Karpas-422 (cell line): ENCODE measurements around the gene GUCY1B1. TPM values are rescaled to one million over a fixed set of nuclear protein-coding genes. Genes with fewer than 3 reads are reported as not detected.

ENCODE experiments used
- DNase-seq: peaks from one replicate; pipeline ENCODE4 v3.0.0-alpha.2; 2015
- H2AFZ ChIP-seq: fragments of 200-600 bp; sonication (generic); 2 replicates; pipeline ENCODE4 v1.6.1; 2014; ENCODE audit warnings: antibody characterized with exemption, low read length, mixed read lengths
- H3K27ac ChIP-seq: fragments of 200-600 bp; sonication (generic); 2 replicates; pipeline ENCODE4 v1.5.1; 2014; ENCODE audit warnings: mild to moderate bottlenecking, low read length, moderate library complexity
- H3K27me3 ChIP-seq: fragments of 200-600 bp; sonication (generic); 2 replicates; pipeline ENCODE4 v1.6.1; 2014; ENCODE audit warnings: low read length, mixed read lengths
- H3K36me3 ChIP-seq: fragments of 200-600 bp; sonication (generic); 2 replicates; pipeline ENCODE4 v1.6.1; 2014; ENCODE audit warnings: low read length, mixed read lengths; ENCODE audit not compliant: insufficient read depth
- H3K4me1 ChIP-seq: fragments of 200-600 bp; sonication (generic); 2 replicates; pipeline ENCODE4 v1.6.1; 2014; ENCODE audit warnings: mild to moderate bottlenecking, low read length, mixed read lengths
- H3K4me2 ChIP-seq: fragments of 200-600 bp; sonication (generic); 2 replicates; pipeline ENCODE4 v1.6.1; 2014; ENCODE audit warnings: low read length, low read depth, mild to moderate bottlenecking; ENCODE audit not compliant: poor library complexity, severe bottlenecking
- H3K4me3 ChIP-seq: fragments of 200-600 bp; sonication (generic); 2 replicates; pipeline ENCODE4 v1.5.1; 2014; ENCODE audit warnings: mild to moderate bottlenecking, antibody characterized with exemption, low read length, mixed read lengths
- H3K79me2 ChIP-seq: fragments of 200-600 bp; sonication (generic); 2 replicates; pipeline ENCODE4 v1.6.1; 2014; ENCODE audit warnings: mild to moderate bottlenecking, low read length, mixed read lengths
- H3K9ac ChIP-seq: fragments of 200-600 bp; sonication (generic); 2 replicates; pipeline ENCODE4 v1.6.0; 2014; ENCODE audit warnings: low read length
- H3K9me2 ChIP-seq: fragments of 200-600 bp; sonication (generic), shearing (Covaris generic); replicated peaks from 2 replicates; pipeline ENCODE4 v1.6.0; 2014; ENCODE audit warnings: mild to moderate bottlenecking, low read length, moderate library complexity; ENCODE audit not compliant: insufficient read depth
- H3K9me3 ChIP-seq: fragments of 300-700, 200-600 bp; sonication (generic); 2 replicates; pipeline ENCODE4 v1.6.1; 2014; ENCODE audit warnings: low read length, mixed read lengths
- H4K20me1 ChIP-seq: fragments of 200-600 bp; sonication (generic); 2 replicates; pipeline ENCODE4 v1.6.1; 2014; ENCODE audit warnings: mild to moderate bottlenecking, antibody characterized with exemption, low read length, low read depth; ENCODE audit not compliant: insufficient read depth
- total RNA-seq: library from RNA; depleted of rRNA; stranded (reverse); fragments of >200 nt; shearing (Covaris generic); gene quantifications from 2 replicates; pipeline ENCODE4 v1.2.3, GENCODE V29; 2014; ENCODE audit warnings: low replicate concordance

The GUCY1B1 gene
- total RNA-seq, 1 experiment from 2014 or later, result 3.2 TPM

GRCh38 chr4:155749041-155749440 lies 9.8 kb upstream of the GUCY1B1 start:
- peaks cover 64% of the 10 kb centered on the region for H3K4me1 ChIP-seq
- no peak for DNase-seq
- H3K4me3 ChIP-seq, result no peak overlapping the region
- H3K4me2 ChIP-seq, result no peak overlapping the region
- no peaks in the 10 kb centered on the region for H3K27me3 ChIP-seq
- peaks cover 3% of the 10 kb centered on the region; the same call in 1 of the 2 replicates for H3K9me3 ChIP-seq
- peak overlapping the region; percentile 14 for H2AFZ ChIP-seq
- no peaks in the 10 kb centered on the region for H4K20me1 ChIP-seq
- no peak overlapping the region for H3K9ac ChIP-seq
- no peak overlapping the region for H3K27ac ChIP-seq
- H3K79me2 ChIP-seq, result no peaks in the 10 kb centered on the region
- no peaks in the 10 kb centered on the region for H3K9me2 ChIP-seq
- H3K36me3 ChIP-seq, result peaks cover 3% of the 10 kb centered on the region; the same call in 1 of the 2 replicates

- Histone ChIP-seq H3K9me3 (no peaks in the 10 kb centered on the region), H3K4me1 (peaks cover 47% of the 10 kb centered on the region), H2AFZ (peak overlapping the region; percentile 85), H3K9me2 (no peaks in the 10 kb centered on the region), H3K27ac (peak overlapping the region; percentile 5; the same call in 1 of the 2 replicates), H3K79me2 (no peaks in the 10 kb centered on the region), H3K9ac (peak overlapping the region; percentile 42), H3K4me3 (peak overlapping the region; percentile 24), H3K36me3 (no peaks in the 10 kb centered on the region; the same call in 1 of the 2 replicates), H3K27me3 (no peaks in the 10 kb centered on the region), H4K20me1 (no peaks in the 10 kb centered on the region), H3K4me2 (peak overlapping the region; percentile 48)
- DNase-seq, result no peak
Observed at GRCh38 chr4:155751569-155751968, 7.3 kb upstream of the GUCY1B1 start.

GRCh38 chr4:155757745-155758265 lies 1.0 kb upstream of the GUCY1B1 start:
- Histone ChIP-seq H4K20me1 (no peaks in the 10 kb centered on the region), H3K36me3 (no peaks in the 10 kb centered on the region; the same call in 1 of the 2 replicates), H3K9ac (no peak overlapping the region), H3K9me3 (peaks cover 4% of the 10 kb centered on the region; the same call in 1 of the 2 replicates), H3K27ac (peak overlapping the region; percentile 2; the same call in 1 of the 2 replicates), H3K27me3 (no peaks in the 10 kb centered on the region), H3K4me1 (peaks cover 25% of the 10 kb centered on the region), H3K4me3 (no peak overlapping the region), H3K4me2 (no peak overlapping the region), H3K9me2 (no peaks in the 10 kb centered on the region), H2AFZ (peak overlapping the region; percentile 66), H3K79me2 (no peaks in the 10 kb centered on the region)
- no peak for DNase-seq

DNA sequence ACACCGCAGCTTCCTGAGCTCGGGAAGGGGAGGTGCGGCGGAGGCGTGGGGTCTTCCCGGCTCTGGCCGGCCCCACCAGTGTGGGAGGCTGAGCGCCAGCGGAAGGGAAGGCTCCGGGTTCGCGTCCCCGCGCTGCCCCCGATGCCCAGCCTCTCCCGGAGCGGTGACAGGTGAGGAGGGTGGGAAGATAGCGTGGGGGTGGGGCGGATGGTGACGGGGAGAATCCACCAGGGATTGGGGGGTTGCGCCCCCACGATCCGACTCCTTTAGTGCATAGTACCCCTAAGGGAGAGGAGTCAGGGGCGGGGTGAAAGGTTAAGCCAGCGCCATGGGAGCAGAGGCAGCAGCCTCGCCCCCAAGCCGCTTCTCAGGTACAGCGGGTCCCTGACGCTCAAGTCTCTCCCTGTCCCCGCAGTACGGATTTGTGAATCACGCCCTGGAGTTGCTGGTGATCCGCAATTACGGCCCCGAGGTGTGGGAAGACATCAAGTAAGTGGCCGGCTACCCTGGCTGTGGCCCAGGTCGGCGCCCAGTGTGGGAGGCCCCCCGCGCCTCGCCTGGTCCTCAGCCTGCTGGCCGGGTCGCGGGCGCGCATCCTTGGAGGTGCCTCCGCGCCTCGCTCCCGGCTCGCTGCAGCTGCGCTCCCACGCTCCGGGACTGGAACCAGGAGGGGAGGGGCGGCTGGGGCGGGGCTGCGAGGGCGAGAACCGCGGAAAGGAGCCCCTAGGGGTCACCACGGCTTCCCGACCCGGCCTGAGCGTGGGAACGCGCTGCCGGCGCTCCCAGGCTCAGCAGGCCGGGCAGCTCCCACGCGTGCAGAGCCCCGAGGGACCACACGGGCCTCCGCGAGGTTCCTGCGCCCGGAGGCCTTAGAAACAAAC lies 791 bp downstream of the GUCY1B1 start:
- H4K20me1 ChIP-seq, result no peaks in the 10 kb centered on the region
- H3K9me2 ChIP-seq, result no peaks in the 10 kb centered on the region
- no peaks in the 10 kb centered on the region for H3K79me2 ChIP-seq
- H3K4me2 ChIP-seq, result no peak overlapping the region
- H3K4me3 ChIP-seq, result no peak overlapping the region
- H2AFZ ChIP-seq, result no peak overlapping the region
- no peak overlapping the region for H3K27ac ChIP-seq
- H3K36me3 ChIP-seq, result no peaks in the 10 kb centered on the region; the same call in 1 of the 2 replicates
- H3K9me3 ChIP-seq, result peaks cover 4% of the 10 kb centered on the region; the same call in 1 of the 2 replicates
- DNase-seq, result no peak
- no peaks in the 10 kb centered on the region for H3K27me3 ChIP-seq
- no peak overlapping the region for H3K9ac ChIP-seq
- H3K4me1 ChIP-seq, result peaks cover 43% of the 10 kb centered on the region

- H3K9me3 ChIP-seq, result peaks cover 4% of the 10 kb centered on the region; the same call in 1 of the 2 replicates
- H3K27me3 ChIP-seq, result no peaks in the 10 kb centered on the region
- H3K27ac ChIP-seq, result no peak overlapping the region
- no peak overlapping the region for H3K4me3 ChIP-seq
- no peak for DNase-seq
- no peaks in the 10 kb centered on the region for H3K79me2 ChIP-seq
- no peaks in the 10 kb centered on the region for H3K9me2 ChIP-seq
- H3K9ac ChIP-seq, result no peak overlapping the region
- H3K4me1 ChIP-seq, result peaks cover 57% of the 10 kb centered on the region
- H3K4me2 ChIP-seq, result peak overlapping the region; percentile 10
- peak overlapping the region; percentile 63 for H2AFZ ChIP-seq
- no peaks in the 10 kb centered on the region; the same call in 1 of the 2 replicates for H3K36me3 ChIP-seq
- no peaks in the 10 kb centered on the region for H4K20me1 ChIP-seq
Observed at GRCh38 chr4:155761047-155761446, 2.2 kb downstream of the GUCY1B1 start.

DNA sequence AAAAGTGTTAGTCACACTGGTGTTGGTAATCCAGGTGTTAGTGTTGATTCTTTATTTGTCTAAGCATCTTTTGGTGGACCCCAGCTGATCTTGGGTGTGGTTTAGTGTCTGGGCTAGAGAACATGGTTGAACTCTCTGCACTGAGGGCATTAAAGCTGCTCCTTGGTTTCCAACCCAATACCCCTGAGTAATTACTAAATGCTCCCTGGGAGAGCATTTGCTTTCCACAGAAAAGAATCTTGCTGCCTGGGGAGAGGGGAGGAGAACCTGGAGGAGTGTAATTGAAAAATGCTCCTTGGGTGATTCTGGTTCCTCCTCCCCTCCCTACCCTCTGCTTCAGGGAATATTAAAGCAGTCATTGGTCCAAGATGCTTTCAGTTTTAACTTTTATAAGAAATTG lies 3.1 kb downstream of the GUCY1B1 start:
- H4K20me1 ChIP-seq, result no peaks in the 10 kb centered on the region
- H3K27me3 ChIP-seq, result no peaks in the 10 kb centered on the region
- no peak overlapping the region for H3K27ac ChIP-seq
- peak; percentile 56 for DNase-seq
- peaks cover 2% of the 10 kb centered on the region; the same call in 1 of the 2 replicates for H3K9me3 ChIP-seq
- no peaks in the 10 kb centered on the region for H3K9me2 ChIP-seq
- no peaks in the 10 kb centered on the region; the same call in 1 of the 2 replicates for H3K36me3 ChIP-seq
- H3K79me2 ChIP-seq, result no peaks in the 10 kb centered on the region
- H2AFZ ChIP-seq, result peak overlapping the region; percentile 54
- peaks cover 64% of the 10 kb centered on the region for H3K4me1 ChIP-seq
- no peak overlapping the region for H3K9ac ChIP-seq
- H3K4me3 ChIP-seq, result no peak overlapping the region
- H3K4me2 ChIP-seq, result no peak overlapping the region

DNA sequence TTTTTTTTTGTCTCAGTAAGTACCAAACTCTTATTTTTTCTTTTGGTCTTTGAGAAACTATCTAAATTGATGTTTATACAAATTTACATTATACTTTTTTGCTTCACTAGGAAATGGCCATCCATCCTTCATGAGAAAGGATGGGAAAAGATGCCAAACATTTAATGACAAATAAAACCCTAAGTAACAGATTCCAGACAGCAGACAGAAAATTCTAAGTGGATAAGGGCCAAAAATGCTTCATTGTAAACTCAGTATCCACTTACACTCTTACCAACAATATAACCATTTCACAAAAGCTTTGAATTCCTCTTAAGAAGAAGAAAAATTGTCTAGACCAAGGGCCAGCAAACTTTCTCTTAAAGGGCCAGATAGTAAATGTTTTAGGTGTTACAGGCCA lies 3.5 kb downstream of the GUCY1B1 start:
- no peaks in the 10 kb centered on the region for H3K9me2 ChIP-seq
- no peaks in the 10 kb centered on the region for H4K20me1 ChIP-seq
- H3K4me2 ChIP-seq, result no peak overlapping the region
- H3K9ac ChIP-seq, result no peak overlapping the region
- no peak overlapping the region for H3K4me3 ChIP-seq
- no peaks in the 10 kb centered on the region for H3K27me3 ChIP-seq
- H2AFZ ChIP-seq, result peak overlapping the region; percentile 54; the same call in 1 of the 2 replicates
- H3K27ac ChIP-seq, result no peak overlapping the region
- no peaks in the 10 kb centered on the region for H3K9me3 ChIP-seq
- H3K4me1 ChIP-seq, result peaks cover 68% of the 10 kb centered on the region
- no peaks in the 10 kb centered on the region; the same call in 1 of the 2 replicates for H3K36me3 ChIP-seq
- DNase-seq, result no peak
- H3K79me2 ChIP-seq, result no peaks in the 10 kb centered on the region

DNA sequence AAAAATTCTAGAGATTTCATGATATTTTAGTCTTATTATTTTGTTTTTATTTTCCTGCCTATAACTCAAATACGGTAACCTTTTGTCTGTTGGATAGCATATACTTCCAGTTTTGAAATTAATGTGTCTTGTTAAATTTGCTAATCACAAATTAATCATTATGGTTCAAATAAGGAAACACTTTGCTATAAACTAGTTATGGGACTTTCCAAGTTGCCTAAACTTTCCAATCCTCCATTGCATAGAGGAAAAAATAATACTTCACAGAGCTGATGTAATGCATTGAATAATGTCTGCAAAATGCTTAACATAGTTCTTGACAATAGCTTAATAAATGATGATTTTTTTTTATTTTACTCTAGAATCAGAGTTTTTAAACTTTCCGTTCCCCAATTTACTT lies 4.7 kb downstream of the GUCY1B1 start:
- no peak overlapping the region for H3K4me2 ChIP-seq
- no peaks in the 10 kb centered on the region for H3K79me2 ChIP-seq
- H2AFZ ChIP-seq, result peak overlapping the region; percentile 7; the same call in 1 of the 2 replicates
- 0 out of 2 replicates have a peak overlapping the region, but pooled peaks have one; percentile 71 for H3K27ac ChIP-seq
- H3K36me3 ChIP-seq, result no peaks in the 10 kb centered on the region; the same call in 1 of the 2 replicates
- no peaks in the 10 kb centered on the region for H3K9me2 ChIP-seq
- H3K4me1 ChIP-seq, result peaks cover 76% of the 10 kb centered on the region
- H3K27me3 ChIP-seq, result no peaks in the 10 kb centered on the region
- H3K9me3 ChIP-seq, result no peaks in the 10 kb centered on the region
- no peak for DNase-seq
- no peak overlapping the region for H3K9ac ChIP-seq
- H3K4me3 ChIP-seq, result no peak overlapping the region
- H4K20me1 ChIP-seq, result no peaks in the 10 kb centered on the region
